Urinary bladder (tissue), 4 donors: ENCODE measurements around the gene CYP2W1. TPM values are rescaled to one million over a fixed set of nuclear protein-coding genes. Genes with fewer than 3 reads are reported as not detected.

Experiments used
- DNase-seq: peaks from one replicate; pipeline ENCODE4 v3.0.0-alpha.2; 2015; ENCODE audit errors: extremely low spot score
- H3K27ac ChIP-seq: one replicate; pipeline ENCODE4 v1.5.1; 2013; ENCODE audit warnings: low read depth, mild to moderate bottlenecking, moderate library complexity
- H3K36me3 ChIP-seq: one replicate; pipeline ENCODE4 v1.6.1; 2013; ENCODE audit warnings: mild to moderate bottlenecking, moderate library complexity; ENCODE audit not compliant: insufficient read depth
- H3K4me1 ChIP-seq: one replicate; pipeline ENCODE4 v1.6.1; 2013; ENCODE audit warnings: mild to moderate bottlenecking, moderate library complexity; ENCODE audit not compliant: insufficient read depth
- H3K4me3 ChIP-seq: one replicate; pipeline ENCODE4 v1.5.1; 2013; ENCODE audit warnings: low read depth, low read length
- WGBS: extraction: QIAGEN DNeasy Blood & Tissue Kit; methylation state at CpG from one replicate; pipeline ENCODE4 v1.1.7; 2013; 5-methylcytosine and 5-hydroxymethylcytosine counted together
- polyA plus RNA-seq: library from polyadenylated mRNA; stranded (reverse); fragments of 200-250 nt; gene quantifications from one replicate; pipeline ENCODE4 v1.2.3, GENCODE V29; 2013
- total RNA-seq: library from RNA; depleted of rRNA; stranded (reverse); fragments of >200 nt; gene quantifications from one replicate; pipeline ENCODE4 v1.2.3, GENCODE V29; 2014
- donor health status: healthy with polysubstance abuse.
- donor health status: healthy.

CYP2W1 gene
- total and polyA plus RNA-seq, 2 donors, result 0.22 to 7.5 TPM

DNA sequence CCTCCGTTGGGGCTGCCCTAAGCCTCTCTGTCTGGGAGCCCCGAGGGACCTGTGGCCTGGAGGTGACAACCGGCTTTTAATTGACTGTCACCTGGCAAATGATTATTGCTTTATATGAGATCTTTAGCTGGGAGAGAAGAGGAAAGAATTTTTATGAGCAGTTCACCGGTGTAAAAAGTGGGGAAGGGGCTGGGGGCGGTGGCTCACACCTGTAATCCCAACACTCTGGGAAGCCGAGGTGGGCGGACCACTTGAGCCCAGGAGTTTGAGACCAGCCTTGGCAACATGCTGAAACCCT is 5.0 kb upstream of the CYP2W1 start:
- DNase-seq, result no peak
- H3K4me3 ChIP-seq, result no peak overlapping the region
- no peaks in the 10 kb centered on the region for H3K36me3 ChIP-seq
- H3K27ac ChIP-seq, result no peak overlapping the region
- no peaks in the 10 kb centered on the region for H3K4me1 ChIP-seq
- 71% methylated on average over 7 of the region's 7 CpGs for WGBS

DNA sequence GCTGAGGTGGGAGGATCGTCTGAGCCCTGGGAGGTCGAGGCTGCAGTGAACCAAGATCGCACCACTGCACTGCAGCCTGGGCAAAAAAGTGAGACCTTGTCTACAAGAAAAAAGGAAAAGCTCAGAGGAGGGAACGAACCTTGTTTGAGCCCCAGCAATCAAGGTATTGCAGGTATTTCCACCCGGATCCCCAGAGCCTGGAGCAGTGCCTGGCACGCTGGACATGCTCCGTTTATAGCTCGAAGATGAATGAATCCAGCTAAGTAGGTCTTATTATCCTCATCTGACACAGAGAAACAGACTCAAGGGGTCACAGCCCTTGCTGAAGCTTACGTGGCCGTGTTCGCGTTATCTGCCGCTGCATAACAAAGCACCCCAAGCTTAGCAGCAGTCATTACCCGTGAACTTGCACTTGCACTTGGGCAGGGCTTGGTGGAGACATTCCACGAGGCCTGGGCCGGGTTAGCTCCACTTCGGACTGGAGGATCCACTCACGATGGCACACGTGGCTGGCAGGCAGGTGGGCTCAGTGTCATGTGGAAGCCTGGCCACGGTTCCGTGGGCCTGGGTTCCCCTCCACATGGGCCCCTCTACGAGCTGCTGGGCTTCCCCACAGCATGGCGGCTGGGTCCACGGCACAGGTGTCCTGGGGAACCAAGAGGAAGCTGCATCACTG is 4.4 kb upstream of the CYP2W1 start:
- 89% methylated on average over 24 of the region's 24 CpGs for WGBS

DNA sequence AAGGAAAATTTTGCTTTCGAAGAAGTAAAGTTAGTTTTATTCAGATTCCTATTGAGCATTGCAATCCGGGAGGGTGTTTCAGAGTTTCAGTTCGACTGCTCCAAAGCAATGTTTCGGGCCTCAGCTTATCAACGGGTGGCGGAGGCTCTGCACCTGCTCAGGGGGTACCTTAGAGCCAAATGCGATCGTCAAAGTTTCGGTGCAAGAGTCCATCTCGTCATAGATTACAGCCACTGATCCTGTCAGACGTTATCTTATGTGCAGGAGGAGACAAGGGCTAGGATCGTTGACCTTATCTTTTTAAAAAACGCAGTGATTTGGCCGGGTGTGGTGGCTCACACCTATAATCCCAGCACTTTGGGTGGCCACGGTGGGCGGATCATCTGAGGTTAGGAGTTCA is 3.8 kb upstream of the CYP2W1 start:
- H3K4me3 ChIP-seq, result no peak overlapping the region
- no peaks in the 10 kb centered on the region for H3K4me1 ChIP-seq
- 77% methylated on average over 16 of the region's 16 CpGs for WGBS
- no peaks in the 10 kb centered on the region for H3K36me3 ChIP-seq
- DNase-seq, result no peak
- H3K27ac ChIP-seq, result no peak overlapping the region

More for the DNA sequence above, 4.4 kb upstream of the CYP2W1 start:
- no peak for DNase-seq
- no peaks in the 10 kb centered on the region for H3K4me1 ChIP-seq
- H3K4me3 ChIP-seq, result no peak overlapping the region
- no peak overlapping the region for H3K27ac ChIP-seq
- no peaks in the 10 kb centered on the region for H3K36me3 ChIP-seq

DNA sequence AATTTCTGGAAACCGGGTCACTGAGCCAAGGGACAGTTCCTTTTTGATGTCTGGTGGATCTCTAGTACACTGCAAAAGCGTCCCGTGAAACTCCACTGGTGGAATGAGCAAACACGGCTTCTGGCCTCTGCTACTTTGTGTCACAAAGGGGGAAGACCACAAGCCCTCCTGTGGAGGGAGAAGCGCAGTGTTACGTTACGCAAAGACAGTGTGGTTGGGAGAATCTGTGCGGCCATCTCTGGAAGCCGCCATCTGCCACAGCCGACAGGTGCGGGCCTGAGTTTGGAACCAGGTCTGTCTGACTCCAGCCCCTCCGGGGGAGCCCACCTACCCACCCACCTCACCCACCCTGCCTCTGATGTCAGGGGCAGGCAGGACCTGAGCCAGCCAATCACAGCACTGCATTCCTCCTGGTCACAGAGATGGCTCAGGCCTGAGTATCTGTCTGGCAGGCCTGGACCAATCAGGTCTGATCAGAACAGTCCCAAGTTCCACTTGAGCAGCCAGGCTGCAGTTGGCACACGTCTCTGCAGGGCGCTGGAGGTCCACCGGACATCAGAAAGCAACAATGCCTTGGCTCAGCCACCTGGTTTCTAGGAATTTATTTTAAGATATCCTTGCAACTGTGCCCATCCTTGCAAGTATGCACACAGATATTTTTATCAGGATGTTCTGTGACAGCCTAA is 3.0 kb upstream of the CYP2W1 start:
- 67% methylated on average over 15 of the region's 15 CpGs for WGBS
- DNase-seq, result no peak
- Histone ChIP-seq H3K27ac (no peak overlapping the region), H3K4me1 (no peaks in the 10 kb centered on the region), H3K36me3 (no peaks in the 10 kb centered on the region), H3K4me3 (no peak overlapping the region)

DNA sequence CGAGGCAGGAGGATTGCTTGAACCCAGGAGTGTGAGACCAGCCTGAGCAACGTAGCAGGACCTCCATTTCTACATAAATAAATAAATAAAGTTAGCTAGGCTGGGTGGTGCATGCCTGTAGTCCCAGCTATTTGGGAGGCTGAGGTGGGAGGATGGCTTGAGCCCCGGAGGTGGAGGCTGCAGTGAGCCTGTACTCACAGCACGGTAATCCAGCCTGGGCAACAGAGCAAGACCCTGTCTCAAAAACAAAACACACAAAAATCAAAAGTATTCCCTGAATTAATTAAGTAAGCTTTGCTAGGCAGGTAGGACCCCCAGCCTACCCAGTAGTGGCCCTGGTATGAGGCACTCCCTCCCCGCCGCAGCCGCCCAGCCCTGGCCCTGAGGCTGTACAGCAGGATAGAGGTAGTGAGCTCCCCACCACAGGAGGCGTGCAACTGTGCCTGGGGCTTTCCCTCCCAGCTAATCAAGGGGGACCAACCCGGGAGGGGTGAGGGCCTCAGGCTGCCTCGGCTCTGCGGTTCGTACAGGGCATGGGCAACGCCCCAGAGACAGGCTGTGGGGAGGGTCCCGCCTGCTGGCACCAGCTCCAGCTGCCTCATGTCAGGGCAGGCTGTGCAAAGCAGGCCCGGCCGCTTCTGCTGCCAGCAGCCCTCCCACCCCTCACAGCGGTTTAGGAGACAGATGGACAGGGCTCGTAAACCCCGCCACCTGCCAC is 1.0 kb upstream of the CYP2W1 start:
- no peak for DNase-seq
- Histone ChIP-seq H3K4me3 (no peak overlapping the region), H3K4me1 (peaks cover 1% of the 10 kb centered on the region), H3K27ac (no peak overlapping the region), H3K36me3 (no peaks in the 10 kb centered on the region)
- WGBS, result 74% methylated on average over 19 of the region's 19 CpGs

DNA sequence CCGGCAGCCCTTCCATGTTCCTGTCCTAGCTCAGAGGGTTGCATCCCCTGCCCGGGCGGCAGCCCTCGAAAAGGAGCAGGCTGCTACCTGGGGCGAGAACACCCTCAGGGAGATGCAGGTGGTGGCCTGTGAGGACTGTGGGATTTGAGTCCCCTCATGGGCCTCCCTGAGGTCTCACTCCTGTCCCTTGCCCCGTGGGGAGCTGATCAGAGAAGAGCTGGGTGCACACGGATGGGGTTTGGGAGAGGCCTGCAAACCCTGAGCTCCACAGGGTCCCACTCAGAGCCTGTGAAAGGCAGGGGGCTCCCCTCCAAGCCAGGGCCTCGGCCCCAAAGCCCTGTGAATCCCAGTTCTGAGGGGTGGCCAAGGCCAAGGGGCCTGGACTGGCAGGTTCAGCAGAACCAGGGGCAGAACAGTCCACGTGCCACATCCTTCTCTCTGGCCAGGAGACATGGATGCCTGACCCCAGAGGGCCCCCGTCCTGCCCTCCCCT is 424 bp upstream of the CYP2W1 start:
- WGBS, result 52% methylated on average over 10 of the region's 10 CpGs
- no peaks in the 10 kb centered on the region for H3K36me3 ChIP-seq

DNA sequence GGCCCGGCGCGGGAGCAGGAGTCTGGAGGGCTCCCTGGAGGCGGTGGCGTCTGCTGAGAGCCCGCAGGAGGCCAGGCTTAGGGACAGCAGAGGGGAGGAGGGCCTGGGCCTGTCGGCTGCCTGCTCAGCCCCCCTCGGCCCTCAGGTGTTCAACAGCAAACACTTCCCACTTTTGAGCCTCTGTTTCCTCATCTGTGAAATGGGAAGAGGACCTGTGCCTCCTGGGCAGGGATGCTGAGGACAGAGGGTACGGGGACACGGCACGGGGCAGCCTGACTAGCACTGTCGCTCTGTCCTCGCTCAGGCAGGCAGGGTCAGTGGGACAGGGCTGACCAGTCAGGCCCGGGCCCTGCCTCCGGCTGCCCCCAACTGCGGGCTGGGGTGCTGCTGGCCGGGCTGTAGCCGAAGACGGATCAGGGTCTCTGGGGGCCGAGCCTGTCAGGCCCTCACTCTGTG is 663 bp downstream of the CYP2W1 start:
- no peak for DNase-seq
- no peaks in the 10 kb centered on the region for H3K36me3 ChIP-seq
- no peak overlapping the region for H3K27ac ChIP-seq
- peaks cover 1% of the 10 kb centered on the region for H3K4me1 ChIP-seq
- H3K4me3 ChIP-seq, result no peak overlapping the region
- 84% methylated on average over 20 of the region's 20 CpGs for WGBS

More for the DNA sequence above, 424 bp upstream of the CYP2W1 start:
- H3K4me1 ChIP-seq, result peaks cover 1% of the 10 kb centered on the region
- H3K27ac ChIP-seq, result no peak overlapping the region
- no peak for DNase-seq
- H3K4me3 ChIP-seq, result no peak overlapping the region

DNA sequence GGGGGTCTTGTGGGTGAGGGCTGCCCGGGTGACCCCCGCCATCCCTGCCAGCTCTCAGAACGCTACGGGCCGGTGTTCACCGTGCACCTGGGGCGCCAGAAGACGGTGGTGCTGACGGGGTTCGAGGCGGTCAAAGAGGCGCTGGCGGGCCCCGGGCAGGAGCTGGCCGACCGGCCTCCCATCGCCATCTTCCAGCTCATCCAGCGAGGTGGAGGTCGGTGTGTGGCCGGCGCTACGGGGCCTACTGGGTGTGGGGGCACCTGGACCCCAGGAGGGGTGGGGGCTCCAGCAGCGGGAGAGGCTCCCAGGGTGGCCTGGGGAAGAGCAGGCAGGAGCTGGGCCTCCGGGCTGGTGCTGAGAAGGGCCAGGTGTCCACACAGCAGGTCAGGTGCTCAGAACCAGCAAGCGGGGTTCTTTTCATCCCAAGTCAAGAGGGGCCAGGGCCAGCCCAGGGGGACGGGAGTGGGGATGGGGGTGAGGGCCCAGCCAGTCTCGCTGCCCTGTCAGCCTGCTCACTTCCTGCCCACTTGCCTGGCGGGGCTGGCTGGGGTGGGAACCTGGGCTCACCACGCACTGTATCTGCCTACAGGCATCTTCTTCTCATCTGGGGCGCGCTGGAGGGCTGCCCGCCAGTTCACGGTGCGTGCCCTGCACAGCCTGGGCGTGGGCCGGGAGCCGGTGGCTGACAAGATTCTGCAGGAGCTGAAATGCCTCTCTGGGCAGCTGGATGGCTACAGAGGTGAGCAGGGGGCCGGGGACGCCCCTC is 1.6 kb downstream of the CYP2W1 start:
- Histone ChIP-seq H3K4me1 (peaks cover 1% of the 10 kb centered on the region), H3K4me3 (no peak overlapping the region), H3K27ac (no peak overlapping the region), H3K36me3 (no peaks in the 10 kb centered on the region)
- DNase-seq, result no peak
- WGBS, result 90% methylated on average over 39 of the region's 39 CpGs

DNA sequence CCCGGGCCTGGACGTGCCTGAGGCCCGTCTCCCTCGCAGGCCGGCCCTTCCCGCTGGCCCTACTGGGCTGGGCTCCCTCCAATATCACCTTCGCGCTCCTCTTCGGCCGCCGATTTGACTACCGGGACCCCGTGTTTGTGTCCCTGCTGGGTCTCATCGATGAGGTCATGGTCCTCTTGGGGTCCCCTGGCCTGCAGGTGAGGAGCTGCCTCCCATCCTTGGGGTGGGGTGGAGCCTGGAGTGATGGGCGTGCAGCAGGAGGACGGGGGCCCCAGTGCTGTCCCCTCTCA is 2.1 kb downstream of the CYP2W1 start:
- no peak overlapping the region for H3K27ac ChIP-seq
- no peak for DNase-seq
- peaks cover 1% of the 10 kb centered on the region for H3K4me1 ChIP-seq
- WGBS, result 86% methylated on average over 16 of the region's 16 CpGs
- no peak overlapping the region for H3K4me3 ChIP-seq
- no peaks in the 10 kb centered on the region for H3K36me3 ChIP-seq

- H3K27ac ChIP-seq, result no peak overlapping the region
- 56% methylated on average over 41 of the region's 41 CpGs for WGBS
- no peaks in the 10 kb centered on the region for H3K36me3 ChIP-seq
- DNase-seq, result no peak
- no peak overlapping the region for H3K4me3 ChIP-seq
- peaks cover 1% of the 10 kb centered on the region for H3K4me1 ChIP-seq
Observed at GRCh38 chr7:985915-986741, 3.1 kb downstream of the CYP2W1 start.

GRCh38 chr7:986766-987751 is 4.1 kb downstream of the CYP2W1 start:
- no peak for DNase-seq
- H3K27ac ChIP-seq, result no peak overlapping the region
- H3K4me3 ChIP-seq, result no peak overlapping the region
- H3K36me3 ChIP-seq, result no peaks in the 10 kb centered on the region
- WGBS, result 82% methylated on average over 56 of the region's 56 CpGs
- peaks cover 1% of the 10 kb centered on the region for H3K4me1 ChIP-seq

- DNase-seq, result no peak
- 51% methylated on average over 6 of the region's 6 CpGs for WGBS
Observed at GRCh38 chr7:987909-988308, 4.9 kb downstream of the CYP2W1 start.

More at GRCh38 chr7:987909-988308, 4.9 kb downstream of the CYP2W1 start:
- Histone ChIP-seq H3K4me3 (no peak overlapping the region), H3K36me3 (no peaks in the 10 kb centered on the region), H3K27ac (no peak overlapping the region), H3K4me1 (peaks cover 1% of the 10 kb centered on the region)
